NCI-H2171 treated with DMSO at 0.1 percent for 48 hours (cell line): ENCODE data around the gene FBN1.

Experiments used
- DNase-seq: peaks from one replicate; lab custom pipeline; 2025; lab: John Stamatoyannopoulos, UW

The FBN1 gene

DNA sequence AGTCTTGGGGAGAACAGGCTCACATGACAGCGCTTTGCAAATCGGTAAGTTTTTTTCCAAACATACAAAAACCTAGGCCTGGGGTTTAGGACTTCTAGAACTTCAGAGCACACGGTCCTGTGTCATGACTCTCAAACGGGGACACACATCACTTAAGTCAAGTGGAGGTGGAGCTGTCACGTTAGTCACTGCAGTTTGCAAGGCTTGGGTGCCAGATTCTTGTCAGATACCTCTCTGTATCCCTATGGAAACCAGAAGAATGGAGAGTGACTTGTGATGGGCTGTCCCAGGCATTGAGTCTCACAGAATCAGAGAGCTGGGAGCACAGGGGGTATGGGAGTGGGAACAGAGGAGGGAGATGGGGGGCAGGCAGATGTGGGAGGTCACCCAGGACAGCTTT is 249.5 kb downstream of the FBN1 start:
- no peak for DNase-seq

DNA sequence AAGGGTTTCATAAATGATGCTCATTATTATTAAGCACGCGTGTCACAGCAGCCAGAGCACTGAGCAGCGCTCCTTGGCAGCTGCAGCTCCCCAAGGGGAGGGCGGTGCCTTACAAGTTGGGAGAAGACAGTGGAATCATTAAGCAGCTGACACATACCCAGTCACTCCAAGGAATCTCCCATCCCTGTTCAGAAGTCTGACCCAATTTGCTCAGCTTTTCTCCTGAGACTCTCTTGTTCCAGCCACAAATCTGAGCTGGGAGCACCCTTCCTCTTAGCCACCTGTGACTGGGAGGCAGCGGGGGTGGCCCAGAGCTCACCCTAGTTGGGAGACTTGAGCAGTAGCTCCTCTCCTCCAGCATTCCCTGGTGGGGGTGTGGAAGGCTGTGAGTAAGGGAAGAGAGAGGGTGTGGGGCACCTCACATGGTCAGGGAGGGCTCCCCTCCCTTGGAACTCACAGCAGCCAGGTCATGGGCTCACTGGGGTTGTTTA is 249.9 kb downstream of the FBN1 start:
- no peak for DNase-seq

GRCh38 chr15:48394970-48395369 is 250.5 kb downstream of the FBN1 start:
- DNase-seq = no peak

- peak; percentile 96 for DNase-seq
Observed at GRCh38 chr15:48393645-48394506, 251.6 kb downstream of the FBN1 start.

DNA sequence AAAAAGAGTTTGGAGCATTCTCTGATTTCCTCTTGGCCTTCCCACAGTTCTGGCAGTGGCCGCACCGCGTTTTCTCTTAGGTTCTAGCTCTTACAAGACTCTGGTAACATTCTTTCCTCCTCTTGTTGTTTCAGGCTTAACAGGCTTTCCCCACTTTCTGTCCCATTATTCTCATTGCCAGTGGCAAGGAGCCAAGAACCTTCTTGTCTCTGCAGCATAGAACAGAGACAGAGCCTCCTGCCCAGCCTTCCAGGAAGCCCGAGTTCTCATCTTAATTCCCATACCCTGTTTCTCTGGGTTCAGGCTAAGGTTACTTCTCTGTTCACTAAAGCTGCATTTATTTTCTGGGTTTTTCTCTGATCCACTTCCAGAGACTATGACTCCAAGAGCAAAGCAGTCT is 253.2 kb downstream of the FBN1 start:
- no peak for DNase-seq

DNA sequence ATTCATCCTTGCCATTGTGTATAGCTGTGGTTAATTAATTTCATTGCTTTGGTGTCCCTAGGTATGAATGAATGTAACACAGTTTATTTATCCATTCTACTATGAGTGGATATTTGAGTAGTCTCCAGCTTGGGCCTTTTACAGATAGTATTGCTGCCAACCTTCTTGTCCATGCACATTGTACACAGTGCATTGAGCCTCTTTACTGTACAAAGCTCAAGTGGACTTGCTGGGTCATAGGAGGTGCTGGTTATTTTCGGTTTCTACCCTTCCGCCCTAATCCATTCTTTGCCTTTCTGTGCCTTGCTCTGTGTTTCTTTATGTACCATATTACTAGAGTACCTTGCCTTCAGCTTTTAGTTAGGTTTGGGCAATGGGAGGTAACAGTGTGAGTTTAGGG is 253.6 kb downstream of the FBN1 start:
- no peak for DNase-seq

DNA sequence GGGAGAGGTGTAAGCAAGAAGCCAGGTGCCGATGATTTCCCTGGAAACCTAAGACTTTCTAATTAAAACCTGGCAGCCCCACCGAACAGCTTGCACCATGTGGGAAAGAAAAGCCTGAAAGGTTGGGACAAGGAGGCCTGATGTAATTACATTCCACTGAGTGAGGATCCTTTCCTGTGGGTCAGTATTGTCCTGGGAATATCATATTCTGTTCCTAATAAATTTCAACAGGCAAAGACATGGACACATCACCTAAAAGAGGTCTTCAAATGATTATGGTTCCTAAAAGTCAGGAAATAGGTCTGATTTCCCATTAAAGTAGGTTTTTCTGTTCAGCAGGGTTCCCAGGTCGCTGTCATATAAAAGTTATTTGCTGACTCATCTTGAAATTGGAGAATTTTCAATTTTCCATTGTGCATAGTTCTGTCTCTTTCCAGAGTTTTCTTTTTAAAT is 255.8 kb downstream of the FBN1 start:
- peak; percentile 71 for DNase-seq

GRCh38 chr15:48388910-48389309 is 256.6 kb downstream of the FBN1 start:
- no peak for DNase-seq

DNA sequence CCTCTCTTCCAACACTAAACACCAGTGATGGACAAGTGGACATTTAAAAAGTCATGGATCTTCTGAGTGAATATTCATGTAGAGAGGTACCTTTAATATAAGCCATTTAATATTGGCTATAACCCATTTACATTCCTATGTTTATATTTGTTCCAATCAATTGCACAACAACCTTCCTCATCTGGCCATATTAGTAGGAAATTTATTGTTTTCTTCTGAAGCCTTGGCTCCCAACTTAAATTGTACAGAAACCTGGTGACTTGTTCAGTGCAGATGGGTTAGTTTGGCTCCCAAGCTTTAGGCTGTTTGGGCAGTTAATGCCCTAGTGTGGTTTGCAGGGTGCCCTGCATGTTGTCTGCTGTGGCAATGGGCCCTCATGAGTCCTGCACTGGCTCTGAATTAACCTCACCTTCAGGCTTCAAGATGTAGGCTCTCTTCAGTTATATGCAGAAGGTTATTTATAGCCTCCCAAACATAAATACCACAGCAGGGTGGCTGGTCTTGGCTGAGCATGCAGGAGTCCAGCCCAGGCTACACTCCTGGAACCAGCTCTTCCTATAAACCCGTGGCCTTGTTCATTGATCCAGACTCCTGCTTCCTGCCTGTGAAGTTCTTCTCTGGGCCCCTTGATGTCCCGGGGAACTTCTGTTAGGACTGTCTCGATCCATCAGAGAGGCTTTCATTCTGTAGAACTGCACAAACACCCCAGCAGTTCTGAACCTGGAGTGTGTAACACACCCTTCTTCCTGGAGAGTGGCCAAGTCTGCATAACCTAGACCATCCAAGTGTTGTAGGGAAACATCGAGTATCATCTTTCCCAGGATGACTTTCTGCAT is 257.3 kb downstream of the FBN1 start:
- DNase-seq = peak; percentile 79

DNA sequence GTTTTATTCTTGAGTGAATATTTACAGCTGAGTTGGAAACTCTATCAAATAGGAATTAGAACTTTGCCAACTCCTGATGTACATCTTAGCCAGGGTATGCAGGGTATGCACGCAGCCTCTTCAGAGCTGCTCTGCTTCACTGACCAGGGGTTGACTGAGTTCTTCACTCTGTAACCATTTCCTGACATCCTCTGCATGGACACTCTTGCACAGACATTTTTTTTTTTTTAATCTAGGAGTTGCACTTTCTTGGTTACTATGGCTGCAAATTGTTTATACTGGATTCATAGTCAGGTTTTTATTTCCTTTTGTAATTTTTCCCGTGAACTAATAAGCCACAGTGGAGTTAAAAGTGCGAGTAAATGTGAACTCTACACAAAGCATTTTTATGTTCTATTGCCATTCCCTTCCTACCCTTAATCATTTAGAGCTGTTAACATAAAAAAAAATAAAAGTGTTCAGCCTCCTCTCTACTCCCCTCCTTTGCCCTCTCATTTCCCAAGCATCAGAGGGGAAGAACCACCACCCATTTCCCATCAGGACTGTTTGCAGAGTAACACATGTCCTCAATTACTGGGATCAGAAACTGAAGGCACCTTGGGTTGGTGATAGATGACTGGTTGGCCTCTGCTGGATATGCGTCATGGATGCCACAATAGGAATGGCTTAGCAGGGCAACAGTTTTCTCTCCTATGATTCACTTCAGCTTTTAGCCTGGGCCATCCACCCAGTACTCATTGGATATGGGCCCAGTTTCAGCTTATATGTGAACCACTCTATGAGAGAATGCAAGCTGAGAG is 260.3 kb downstream of the FBN1 start:
- no peak for DNase-seq

GRCh38 chr15:48384616-48385015 is 260.9 kb downstream of the FBN1 start:
- DNase-seq = no peak

DNA sequence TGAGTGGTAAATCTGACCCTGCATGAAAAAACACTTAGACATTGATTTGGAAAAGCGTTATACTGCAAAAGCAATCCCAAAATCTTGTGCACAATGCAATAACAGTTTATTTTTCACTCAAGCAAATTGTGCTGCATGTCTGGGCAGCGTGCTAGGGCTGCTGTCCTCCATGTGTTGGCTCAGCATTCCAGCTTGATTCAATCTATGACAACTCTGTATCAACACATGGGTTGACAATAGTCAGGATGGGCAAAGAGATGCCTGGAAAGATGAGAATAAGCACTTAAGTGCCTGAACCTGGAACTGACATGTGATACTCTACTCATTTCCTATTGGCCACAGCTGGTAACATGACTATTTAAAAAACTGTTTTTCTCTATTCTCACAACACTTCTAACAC is 262.5 kb downstream of the FBN1 start:
- no peak for DNase-seq

DNA sequence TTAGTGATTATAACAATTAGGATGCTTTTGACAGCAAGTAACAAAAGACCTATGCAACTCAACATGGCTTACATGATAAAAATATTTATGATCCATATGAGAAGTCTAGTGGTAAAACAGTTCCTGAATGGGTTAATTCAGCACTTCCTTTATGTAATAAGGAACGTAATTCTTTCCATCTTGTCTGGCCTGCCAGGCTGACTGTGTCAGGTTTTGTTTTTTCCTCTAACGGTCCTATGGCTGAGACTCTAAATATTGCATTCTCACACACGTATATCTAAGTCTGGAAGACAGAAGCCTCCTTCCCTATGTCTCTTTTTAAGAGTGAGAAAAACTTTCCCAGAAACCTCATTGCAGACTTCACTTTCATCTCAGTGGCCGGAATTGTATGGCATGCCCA is 263.6 kb downstream of the FBN1 start:
- no peak for DNase-seq

- DNase-seq = no peak
Observed at GRCh38 chr15:48380198-48380597, 265.3 kb downstream of the FBN1 start.

DNA sequence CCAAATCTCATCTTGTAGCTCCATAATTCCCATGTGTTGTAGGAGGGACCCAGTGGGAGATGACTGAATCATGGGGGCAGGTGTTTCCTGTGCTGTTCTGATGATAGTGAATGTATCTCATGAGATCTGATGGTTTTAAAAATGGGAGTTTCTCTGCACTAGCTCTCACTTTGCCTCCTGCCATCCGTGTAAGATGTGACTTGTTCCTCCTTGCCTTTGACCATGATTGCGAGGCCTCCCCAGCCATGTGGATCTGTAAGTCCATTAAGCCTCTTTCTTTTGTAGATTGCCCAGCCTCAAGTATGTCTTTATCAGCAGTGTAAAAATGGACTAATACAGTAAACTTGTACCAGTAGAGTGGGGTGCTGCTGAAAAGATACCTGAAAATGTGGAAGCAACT is 269.7 kb downstream of the FBN1 start:
- DNase-seq = no peak

DNA sequence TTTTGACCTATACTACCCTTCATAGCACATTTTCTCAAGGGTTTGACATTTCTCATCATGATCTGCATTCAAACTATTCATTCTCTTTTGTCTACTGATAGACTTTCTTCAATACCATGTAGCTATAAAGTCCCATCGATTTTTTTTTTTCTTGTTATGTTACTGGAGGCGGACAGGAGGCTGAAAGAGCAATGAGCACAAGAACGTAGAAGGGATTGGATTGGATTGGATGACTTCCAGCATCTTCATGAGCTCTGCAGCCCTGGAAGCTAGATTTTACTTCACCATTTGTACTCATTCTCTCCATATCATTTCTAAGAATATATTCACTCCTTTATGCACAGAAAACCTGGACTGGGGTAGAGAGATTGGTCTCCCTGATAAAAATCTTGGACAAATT is 271.0 kb downstream of the FBN1 start:
- DNase-seq = no peak

DNA sequence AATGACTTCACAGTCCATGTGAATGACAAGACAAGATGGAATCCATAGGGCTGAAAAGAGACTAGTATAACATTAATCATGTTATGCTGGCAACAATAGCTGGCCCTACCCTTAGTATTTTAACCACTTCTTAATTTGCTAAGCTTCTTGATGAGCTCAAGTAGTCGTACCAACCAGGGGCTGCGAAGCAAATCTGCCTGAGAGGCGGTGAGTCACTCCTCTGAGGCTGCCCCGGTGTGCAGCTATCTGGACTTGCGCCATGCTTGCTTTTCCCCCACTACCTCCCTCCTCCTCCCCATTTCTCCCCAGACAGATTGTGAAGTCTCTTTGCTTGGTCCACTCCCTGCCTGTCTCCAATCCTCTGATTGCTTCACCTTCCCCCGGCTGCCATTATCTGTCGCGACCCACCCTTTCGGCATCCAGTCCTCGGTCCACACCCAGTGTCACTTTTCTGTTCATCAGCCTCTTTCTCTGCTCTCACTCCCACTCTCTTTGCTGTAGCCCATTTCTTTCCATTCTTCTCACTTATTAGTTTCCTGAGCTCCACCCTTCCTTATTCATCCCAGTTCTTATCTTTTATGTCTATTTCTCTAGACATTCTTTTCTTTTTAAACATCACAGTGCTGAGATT is 271.6 kb downstream of the FBN1 start:
- DNase-seq = no peak

GRCh38 chr15:48371961-48372360 is 273.5 kb downstream of the FBN1 start:
- no peak for DNase-seq

- no peak for DNase-seq
Observed at GRCh38 chr15:48371550-48371949, 274.0 kb downstream of the FBN1 start.

GRCh38 chr15:48370460-48370859 is 275.0 kb downstream of the FBN1 start:
- peak; percentile 77 for DNase-seq

- peak; percentile 12 for DNase-seq
Observed at GRCh38 chr15:48367483-48367882, 278.0 kb downstream of the FBN1 start.
